ENCODE measurements around the gene BCDIN3D.
A peak's percentile ranks its signal among the peaks of the same experiment; 100 is the strongest.

The BCDIN3D gene

GRCh38 chr12:49827401-49828099, 15.4 kb downstream of the BCDIN3D start:
- intact Hi-C loops (cut with DNase I): no loop called here
- peak; percentile 49 to 89 (median 78) for DNase-seq

- intact Hi-C loops (cut with DNase I): no loop called here
- DNase-seq: peak in 2 of 42 donors; percentile 17 to 23
These were observed 15.9 kb downstream of the BCDIN3D start for GRCh38 chr12:49827051-49827400.

- DNase-seq: no peak
- intact Hi-C loops (cut with DNase I): no loop called here
These were observed 16.9 kb downstream of the BCDIN3D start for GRCh38 chr12:49825971-49826421.

GRCh38 chr12:49825360-49825970, 17.4 kb downstream of the BCDIN3D start:
- DNase-seq: peak in 14 of 42 donors; percentile 30 to 59 (median 38)
- intact Hi-C loops (cut with DNase I): no loop called here

GRCh38 chr12:49824895-49825294, 18.0 kb downstream of the BCDIN3D start:
- DNase-seq: peak in 4 of 42 donors; percentile 11 to 50 (median 30)
- intact Hi-C loops (cut with DNase I): no loop called here

GRCh38 chr12:49824416-49824815, 18.5 kb downstream of the BCDIN3D start:
- intact Hi-C loops (cut with DNase I): no loop called here

GRCh38 chr12:49823951-49824350, 19.0 kb downstream of the BCDIN3D start:
- intact Hi-C loops (cut with DNase I): no loop called here
- DNase-seq: no peak

More at GRCh38 chr12:49824416-49824815, 18.5 kb downstream of the BCDIN3D start:
- no peak for DNase-seq

GRCh38 chr12:49823350-49823749, 19.6 kb downstream of the BCDIN3D start:
- DNase-seq: no peak
- intact Hi-C loops (cut with DNase I): no loop called here

GRCh38 chr12:49821373-49822287, 21.3 kb downstream of the BCDIN3D start:
- peak in 18 of 42 donors; percentile 19 to 82 (median 44) for DNase-seq
- intact Hi-C loops (cut with DNase I): no loop called here

- DNase-seq: no peak
- intact Hi-C loops (cut with DNase I): no loop called here
These were observed 23.1 kb downstream of the BCDIN3D start for GRCh38 chr12:49819786-49820185.

GRCh38 chr12:49818241-49818895, 24.5 kb downstream of the BCDIN3D start:
- DNase-seq: no peak
- intact Hi-C loops (cut with DNase I): no loop called here

GRCh38 chr12:49813131-49813530, 29.8 kb downstream of the BCDIN3D start:
- intact Hi-C loops (cut with DNase I): no loop called here
- DNase-seq: no peak

- intact Hi-C loops (cut with DNase I): no loop called here
- no peak for DNase-seq
These were observed 30.9 kb downstream of the BCDIN3D start for GRCh38 chr12:49811961-49812401.

- intact Hi-C loops (cut with DNase I): no loop called here
- peak in 6 of 42 donors; percentile 14 to 58 (median 27) for DNase-seq
These were observed 31.8 kb downstream of the BCDIN3D start for GRCh38 chr12:49811136-49811535.

- peak in 31 of 42 donors; percentile 21 to 76 (median 48) for DNase-seq
- intact Hi-C loops (cut with DNase I): no loop called here
These were observed 33.0 kb downstream of the BCDIN3D start for GRCh38 chr12:49809906-49810389.

- intact Hi-C loops (cut with DNase I): no loop called here
- DNase-seq: peak in 13 of 42 donors; percentile 13 to 66 (median 30)
These were observed 33.5 kb downstream of the BCDIN3D start for GRCh38 chr12:49809381-49809905.

GRCh38 chr12:49808686-49809380, 34.1 kb downstream of the BCDIN3D start:
- peak; percentile 29 to 88 (median 69) for DNase-seq
- intact Hi-C loops (cut with DNase I): no loop called here

- intact Hi-C loops (cut with DNase I): no loop called here
- DNase-seq: peak in 3 of 42 donors; percentile 4 to 32 (median 10)
These were observed 34.8 kb downstream of the BCDIN3D start for GRCh38 chr12:49807991-49808580.

All from head of caudate nucleus (tissue), 42 donors.